GM23338 (cell line): ENCODE data around the gene TMEM163. TPM values are rescaled to one million over a fixed set of nuclear protein-coding genes. Genes with fewer than 3 reads are reported as not detected.

Experiments
- ATAC-seq: fragments of 200-7000 bp; cut with Tn5 transposase; 3 replicates; pipeline ENCODE4 v1.9.1; 2020
- DNase-seq: peaks from one replicate; pipeline ENCODE4 v3.0.0-alpha.2; 2015; ENCODE audit warnings: low spot score
- H2AFZ ChIP-seq: fragments of 200-600 bp; sonication (generic); 2 replicates; pipeline ENCODE4 v1.8.0; 2016; ENCODE audit warnings: antibody characterized with exemption, mild to moderate bottlenecking, moderate library complexity
- H3F3A ChIP-seq: fragments of 200-600 bp; sonication (generic); replicated peaks from 2 replicates; pipeline ENCODE4 v1.8.0; 2017; ENCODE audit warnings: antibody characterized with exemption, mixed run types, low read depth
- H3K27ac ChIP-seq: fragments of 200-600 bp; sonication (generic); 2 replicates; pipeline ENCODE4 v1.6.1; 2016; ENCODE audit warnings: low read depth
- H3K27me3 ChIP-seq: fragments of 200-600 bp; sonication (generic); 2 replicates; pipeline ENCODE4 v1.8.0; 2016; ENCODE audit warnings: mild to moderate bottlenecking, mixed run types, moderate library complexity; ENCODE audit not compliant: insufficient read depth
- H3K36me3 ChIP-seq: fragments of 200-600 bp; sonication (generic); 2 replicates; pipeline ENCODE4 v1.8.0; 2016; ENCODE audit warnings: mild to moderate bottlenecking; ENCODE audit not compliant: insufficient read depth
- H3K4me1 ChIP-seq: fragments of 200-600 bp; sonication (generic); 2 replicates; pipeline ENCODE4 v1.8.0; 2016; ENCODE audit warnings: mild to moderate bottlenecking, moderate library complexity; ENCODE audit not compliant: insufficient read depth
- H3K4me2 ChIP-seq: fragments of 200-600 bp; sonication (generic); 2 replicates; pipeline ENCODE4 v1.7.1; 2017; ENCODE audit warnings: mixed run types
- H3K4me3 ChIP-seq: fragments of 200-600 bp; sonication (generic); 2 replicates; pipeline ENCODE4 v1.6.1; 2016; ENCODE audit warnings: mixed run types
- H3K79me2 ChIP-seq: fragments of 200-600 bp; sonication (generic); replicated peaks from 2 replicates; pipeline ENCODE4 v1.8.0; 2017; ENCODE audit warnings: mild to moderate bottlenecking; ENCODE audit not compliant: insufficient read depth
- H3K9me2 ChIP-seq: fragments of 200-600 bp; sonication (generic); 2 replicates; pipeline ENCODE4 v1.8.0; 2017; ENCODE audit not compliant: insufficient read depth
- H4K20me1 ChIP-seq: fragments of 200-600 bp; sonication (generic); replicated peaks from 2 replicates; pipeline ENCODE4 v1.8.0; 2017; ENCODE audit warnings: mild to moderate bottlenecking; ENCODE audit not compliant: insufficient read depth
- H3K27ac Mint-ChIP-seq: 2 replicates; pipeline ENCODE4 v1.8.0; 2020; ENCODE audit warnings: inconsistent platforms, mild to moderate bottlenecking, moderate library complexity, mixed read lengths
- H3K27me3 Mint-ChIP-seq: 3 replicates; pipeline ENCODE4 v1.8.0; 2022; ENCODE audit warnings: low read depth, mild to moderate bottlenecking, moderate library complexity, mixed read lengths, inconsistent platforms; ENCODE audit not compliant: insufficient read depth, poor library complexity
- H3K36me3 Mint-ChIP-seq: 3 replicates; pipeline ENCODE4 v1.8.0; 2021; ENCODE audit warnings: low read depth, mild to moderate bottlenecking, inconsistent platforms, moderate library complexity, mixed read lengths
- H3K4me1 Mint-ChIP-seq: 3 replicates; pipeline ENCODE4 v1.8.0; 2020; ENCODE audit warnings: mild to moderate bottlenecking, inconsistent platforms, mixed read lengths
- H3K4me3 Mint-ChIP-seq: 3 replicates; pipeline ENCODE4 v1.8.0; 2021; ENCODE audit warnings: moderate library complexity, mild to moderate bottlenecking, inconsistent platforms, mixed read lengths
- H3K9me3 Mint-ChIP-seq: 3 replicates; pipeline ENCODE4 v1.8.0; 2020; ENCODE audit warnings: moderate library complexity, mild to moderate bottlenecking, inconsistent platforms, mixed read lengths
- CREB1 ChIP-seq: fragments of 250-450 bp; sonication (Bioruptor Pico); IDR thresholded peaks from 2 replicates; pipeline ENCODE4 v1.5.0; 2020; ENCODE audit warnings: low read depth, mild to moderate bottlenecking, moderate library complexity
- CTCF ChIP-seq, 2 experiments: fragments of 200-600 bp in 1 of 2; sonication (generic) in 1 of 2; conservative IDR thresholded peaks; 2 replicates each; pipeline versions ENCODE4 v1.5.1 to v1.6.1; 2016 to 2017; ENCODE audit warnings: antibody characterized with exemption in 2 of 2, low read depth in 2 of 2, mild to moderate bottlenecking in 2 of 2, moderate library complexity in 1 of 2
- EZH2 ChIP-seq: fragments of 200-600 bp; sonication (generic); IDR thresholded peaks from one replicate; pipeline ENCODE4 v1.8.0; 2017; ENCODE audit warnings: antibody characterized with exemption, mild to moderate bottlenecking, low read depth; ENCODE audit not compliant: unreplicated experiment
- JUNB ChIP-seq: IDR thresholded peaks from one replicate; pipeline ENCODE4 v1.6.1; 2016; ENCODE audit warnings: antibody characterized with exemption; ENCODE audit not compliant: unreplicated experiment
- NANOG ChIP-seq: IDR thresholded peaks from 2 replicates; pipeline ENCODE4 v1.6.1; 2016; ENCODE audit warnings: antibody characterized with exemption, borderline replicate concordance
- REST ChIP-seq: IDR thresholded peaks from one replicate; pipeline ENCODE4 v1.6.1; 2018; ENCODE audit warnings: antibody characterized with exemption; ENCODE audit not compliant: unreplicated experiment
- STAT1 ChIP-seq: IDR thresholded peaks from one replicate; pipeline ENCODE4 v1.6.1; 2016; ENCODE audit warnings: antibody characterized with exemption; ENCODE audit not compliant: unreplicated experiment
- ZNF331 ChIP-seq: fragments of 250-450 bp; sonication (Bioruptor Pico); IDR thresholded peaks from 2 replicates; pipeline ENCODE4 v1.5.0; 2020; ENCODE audit warnings: low read depth, mild to moderate bottlenecking, moderate library complexity
- polyA plus RNA-seq: library from polyadenylated mRNA; unstranded; fragments of >200 nt; fragmentation: Nextera tagmentation; extraction: Ambion mirVana; gene quantifications from 2 replicates; pipeline ENCODE4 v1.2.1, GENCODE V29; 2016
- total RNA-seq: library from RNA; depleted of rRNA; stranded (reverse); fragments of >200 nt; shearing (Covaris generic); gene quantifications from 2 replicates; pipeline ENCODE4 v1.2.3, GENCODE V29; 2014
- TF ChIP-seq, protein P1 (sequence below): fragments of 250-450 bp; sonication (Bioruptor Pico); IDR thresholded peaks from 2 replicates; pipeline ENCODE4 v1.5.0; 2020; ENCODE audit warnings: mild to moderate bottlenecking, moderate library complexity
- TF ChIP-seq, protein P2 (sequence below): IDR thresholded peaks from 2 replicates; pipeline ENCODE4 v1.6.1; 2016; ENCODE audit warnings: antibody characterized with exemption

TMEM163 gene
- total and polyA plus RNA-seq, 2 experiments from 2014 or later = 1.1 to 1.8 TPM

- Histone ChIP-seq H2AFZ (no peak overlapping the region), H3K4me1 (0 out of 2 replicates have a peak, but pooled peaks cover 2% of the 10 kb centered on the region), H3F3A (no peaks in the 10 kb centered on the region), H3K27me3 (no peaks in the 10 kb centered on the region), H3K4me3 (no peak overlapping the region), H4K20me1 (no peaks in the 10 kb centered on the region), H3K79me2 (no peaks in the 10 kb centered on the region), H3K27ac (no peak overlapping the region), H3K36me3 (no peaks in the 10 kb centered on the region), H3K4me2 (no peak overlapping the region), H3K9me2 (no peaks in the 10 kb centered on the region)
- no peak for ATAC-seq
- H3K27ac Mint-ChIP-seq = no peak overlapping the region
- DNase-seq = no peak
- TF ChIP-seq EZH2 (no peak), JUNB (no peak), ZNF331 (CRISPR knock-in tag) (no peak), STAT1 (no peak), NANOG (no peak), CREB1 (CRISPR knock-in tag) (no peak), REST (no peak), CTCF (conservative IDR thresholded peaks at IDR 0.05; ENCODE audit: low read depth in 2 of 2) (no peak)
- TF ChIP-seq, protein P1, sequence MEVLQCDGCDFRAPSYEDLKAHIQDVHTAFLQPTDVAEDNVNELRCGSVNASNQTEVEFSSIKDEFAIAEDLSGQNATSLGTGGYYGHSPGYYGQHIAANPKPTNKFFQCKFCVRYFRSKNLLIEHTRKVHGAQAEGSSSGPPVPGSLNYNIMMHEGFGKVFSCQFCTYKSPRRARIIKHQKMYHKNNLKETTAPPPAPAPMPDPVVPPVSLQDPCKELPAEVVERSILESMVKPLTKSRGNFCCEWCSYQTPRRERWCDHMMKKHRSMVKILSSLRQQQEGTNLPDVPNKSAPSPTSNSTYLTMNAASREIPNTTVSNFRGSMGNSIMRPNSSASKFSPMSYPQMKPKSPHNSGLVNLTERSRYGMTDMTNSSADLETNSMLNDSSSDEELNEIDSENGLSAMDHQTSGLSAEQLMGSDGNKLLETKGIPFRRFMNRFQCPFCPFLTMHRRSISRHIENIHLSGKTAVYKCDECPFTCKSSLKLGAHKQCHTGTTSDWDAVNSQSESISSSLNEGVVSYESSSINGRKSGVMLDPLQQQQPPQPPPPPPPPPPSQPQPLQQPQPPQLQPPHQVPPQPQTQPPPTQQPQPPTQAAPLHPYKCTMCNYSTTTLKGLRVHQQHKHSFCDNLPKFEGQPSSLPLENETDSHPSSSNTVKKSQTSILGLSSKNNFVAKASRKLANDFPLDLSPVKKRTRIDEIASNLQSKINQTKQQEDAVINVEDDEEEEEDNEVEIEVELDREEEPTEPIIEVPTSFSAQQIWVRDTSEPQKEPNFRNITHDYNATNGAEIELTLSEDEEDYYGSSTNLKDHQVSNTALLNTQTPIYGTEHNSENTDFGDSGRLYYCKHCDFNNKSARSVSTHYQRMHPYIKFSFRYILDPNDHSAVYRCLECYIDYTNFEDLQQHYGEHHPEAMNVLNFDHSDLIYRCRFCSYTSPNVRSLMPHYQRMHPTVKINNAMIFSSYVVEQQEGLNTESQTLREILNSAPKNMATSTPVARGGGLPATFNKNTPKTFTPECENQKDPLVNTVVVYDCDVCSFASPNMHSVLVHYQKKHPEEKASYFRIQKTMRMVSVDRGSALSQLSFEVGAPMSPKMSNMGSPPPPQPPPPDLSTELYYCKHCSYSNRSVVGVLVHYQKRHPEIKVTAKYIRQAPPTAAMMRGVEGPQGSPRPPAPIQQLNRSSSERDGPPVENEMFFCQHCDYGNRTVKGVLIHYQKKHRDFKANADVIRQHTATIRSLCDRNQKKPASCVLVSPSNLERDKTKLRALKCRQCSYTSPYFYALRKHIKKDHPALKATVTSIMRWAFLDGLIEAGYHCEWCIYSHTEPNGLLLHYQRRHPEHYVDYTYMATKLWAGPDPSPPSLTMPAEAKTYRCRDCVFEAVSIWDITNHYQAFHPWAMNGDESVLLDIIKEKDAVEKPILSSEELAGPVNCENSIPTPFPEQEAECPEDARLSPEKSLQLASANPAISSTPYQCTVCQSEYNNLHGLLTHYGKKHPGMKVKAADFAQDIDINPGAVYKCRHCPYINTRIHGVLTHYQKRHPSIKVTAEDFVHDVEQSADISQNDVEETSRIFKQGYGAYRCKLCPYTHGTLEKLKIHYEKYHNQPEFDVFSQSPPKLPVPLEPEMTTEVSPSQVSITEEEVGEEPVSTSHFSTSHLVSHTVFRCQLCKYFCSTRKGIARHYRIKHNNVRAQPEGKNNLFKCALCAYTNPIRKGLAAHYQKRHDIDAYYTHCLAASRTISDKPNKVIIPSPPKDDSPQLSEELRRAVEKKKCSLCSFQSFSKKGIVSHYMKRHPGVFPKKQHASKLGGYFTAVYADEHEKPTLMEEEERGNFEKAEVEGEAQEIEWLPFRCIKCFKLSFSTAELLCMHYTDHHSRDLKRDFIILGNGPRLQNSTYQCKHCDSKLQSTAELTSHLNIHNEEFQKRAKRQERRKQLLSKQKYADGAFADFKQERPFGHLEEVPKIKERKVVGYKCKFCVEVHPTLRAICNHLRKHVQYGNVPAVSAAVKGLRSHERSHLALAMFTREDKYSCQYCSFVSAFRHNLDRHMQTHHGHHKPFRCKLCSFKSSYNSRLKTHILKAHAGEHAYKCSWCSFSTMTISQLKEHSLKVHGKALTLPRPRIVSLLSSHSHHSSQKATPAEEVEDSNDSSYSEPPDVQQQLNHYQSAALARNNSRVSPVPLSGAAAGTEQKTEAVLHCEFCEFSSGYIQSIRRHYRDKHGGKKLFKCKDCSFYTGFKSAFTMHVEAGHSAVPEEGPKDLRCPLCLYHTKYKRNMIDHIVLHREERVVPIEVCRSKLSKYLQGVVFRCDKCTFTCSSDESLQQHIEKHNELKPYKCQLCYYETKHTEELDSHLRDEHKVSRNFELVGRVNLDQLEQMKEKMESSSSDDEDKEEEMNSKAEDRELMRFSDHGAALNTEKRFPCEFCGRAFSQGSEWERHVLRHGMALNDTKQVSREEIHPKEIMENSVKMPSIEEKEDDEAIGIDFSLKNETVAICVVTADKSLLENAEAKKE (CRISPR knock-in tag) = no peak
- TF ChIP-seq, protein P2, sequence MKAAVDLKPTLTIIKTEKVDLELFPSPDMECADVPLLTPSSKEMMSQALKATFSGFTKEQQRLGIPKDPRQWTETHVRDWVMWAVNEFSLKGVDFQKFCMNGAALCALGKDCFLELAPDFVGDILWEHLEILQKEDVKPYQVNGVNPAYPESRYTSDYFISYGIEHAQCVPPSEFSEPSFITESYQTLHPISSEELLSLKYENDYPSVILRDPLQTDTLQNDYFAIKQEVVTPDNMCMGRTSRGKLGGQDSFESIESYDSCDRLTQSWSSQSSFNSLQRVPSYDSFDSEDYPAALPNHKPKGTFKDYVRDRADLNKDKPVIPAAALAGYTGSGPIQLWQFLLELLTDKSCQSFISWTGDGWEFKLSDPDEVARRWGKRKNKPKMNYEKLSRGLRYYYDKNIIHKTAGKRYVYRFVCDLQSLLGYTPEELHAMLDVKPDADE = no peak
- no peaks in the 10 kb centered on the region for H3K9me3 Mint-ChIP-seq
- H3K27me3 Mint-ChIP-seq = peaks cover 9% of the 10 kb centered on the region
- no peak overlapping the region for H3K4me3 Mint-ChIP-seq
- peaks cover 11% of the 10 kb centered on the region for H3K4me1 Mint-ChIP-seq
- H3K36me3 Mint-ChIP-seq = no peaks in the 10 kb centered on the region
Observed at GRCh38 chr2:134669731-134670669, 48.8 kb downstream of the TMEM163 start.
